Endothelial cell of umbilical vein (primary cell): Measurements from ENCODE around the gene MGLL. TPM values are rescaled to one million over a fixed set of nuclear protein-coding genes. Genes with fewer than 3 reads are reported as not detected.

Experiments
- BruUV-seq: library from RNA; stranded (reverse); fragments of 400-500 nt; replicated peaks from 2 replicates; lab custom pipeline; 2021; lab: Mats Ljungman, UMichigan
- CTCF ChIA-PET: fragments of 300-600, 350-600 bp; sonication (Branson Sonifier 250); formaldehyde crosslinking; loops from one replicate; lab custom pipeline; 2021; ENCODE audit warnings: antibody characterized with exemption, inconsistent platforms; lab: Charles Lee
- POLR2A ChIA-PET: fragments of 300-600, 350-600 bp; sonication (Branson Sonifier 250); formaldehyde crosslinking; loops from one replicate; lab custom pipeline; 2021; ENCODE audit warnings: antibody characterized with exemption, inconsistent platforms; lab: Charles Lee
- DNase-seq: peaks from one replicate; pipeline ENCODE4 v3.0.0-alpha.2; 2011; ENCODE audit warnings: low read depth, low spot score
- FAIRE-seq: peaks from 2 replicates; lab custom pipeline; 2011; peaks lifted over from hg19 to GRCh38; lab: Jason Lieb, UNC
- H2AFZ ChIP-seq: 2 replicates; pipeline ENCODE4 v1.6.0; 2012; ENCODE audit warnings: low read depth, low read length, control low read depth, inconsistent platforms
- H3K27ac ChIP-seq: 2 replicates; pipeline ENCODE4 v1.5.1; 2011; ENCODE audit warnings: low read depth, mild to moderate bottlenecking, control low read depth, low read length, moderate library complexity; ENCODE audit not compliant: insufficient read depth
- H3K27me3 ChIP-seq, 2 experiments: 2 replicates each; pipeline versions ENCODE4 v1.6.0 to v1.6.1; 2011; ENCODE audit warnings: low read length in 2 of 2, mixed read lengths in 1 of 2; ENCODE audit not compliant: control insufficient read depth in 2 of 2, insufficient read depth in 2 of 2
- H3K36me3 ChIP-seq, 2 experiments: 2 replicates in 1 of 2; 3 replicates in 1 of 2; pipeline ENCODE4 v1.5.1; 2011; ENCODE audit warnings: low read length in 2 of 2, mild to moderate bottlenecking in 1 of 2, moderate library complexity in 1 of 2; ENCODE audit not compliant: control insufficient read depth in 2 of 2, insufficient read depth in 2 of 2; ENCODE audit errors: extremely low read depth in 1 of 2
- H3K4me1 ChIP-seq: 3 replicates; pipeline ENCODE4 v1.5.1; 2011; ENCODE audit warnings: mild to moderate bottlenecking, low read length; ENCODE audit not compliant: control insufficient read depth, insufficient read depth; ENCODE audit errors: extremely low read depth
- H3K4me2 ChIP-seq: 2 replicates; pipeline ENCODE4 v1.6.1; 2011; ENCODE audit warnings: low read length, control low read depth, mixed read lengths; ENCODE audit not compliant: insufficient read depth
- H3K4me3 ChIP-seq, 3 experiments: fragments of 200-600 bp in 1 of 3; sonication (generic), shearing (Covaris generic) in 1 of 3; replicated peaks in 1 of 3; 2 replicates each; pipeline ENCODE4 v1.5.1; 2011 to 2016; ENCODE audit warnings: control low read depth in 3 of 3, low read length in 3 of 3, mild to moderate bottlenecking in 2 of 3, inconsistent platforms in 1 of 3, low read depth in 1 of 3, moderate library complexity in 1 of 3; ENCODE audit not compliant: insufficient read depth in 1 of 3
- H3K79me2 ChIP-seq: 2 replicates; pipeline ENCODE4 v1.6.0; 2012; ENCODE audit warnings: low read length, inconsistent platforms; ENCODE audit not compliant: control insufficient read depth, insufficient read depth
- H3K9ac ChIP-seq: replicated peaks from 2 replicates; pipeline ENCODE3; 2011; ENCODE audit warnings: low read length, control low read depth; ENCODE audit not compliant: insufficient read depth; ENCODE audit errors: extremely low read depth
- H3K9me1 ChIP-seq: replicated peaks from 3 replicates; pipeline ENCODE4 v1.6.0; 2011; ENCODE audit warnings: mild to moderate bottlenecking, low read length; ENCODE audit not compliant: control insufficient read depth, insufficient read depth; ENCODE audit errors: extremely low read depth
- H3K9me3 ChIP-seq: replicated peaks from 2 replicates; pipeline ENCODE4 v1.5.1; 2012; ENCODE audit warnings: low read length, inconsistent platforms; ENCODE audit not compliant: control insufficient read depth, insufficient read depth
- H4K20me1 ChIP-seq: replicated peaks from 2 replicates; pipeline ENCODE3; 2011; ENCODE audit warnings: mild to moderate bottlenecking, low read length; ENCODE audit not compliant: control insufficient read depth, insufficient read depth; ENCODE audit errors: extremely low read depth
- CTCF ChIP-seq, 2 donors: IDR thresholded peaks; 1 replicate in 1 of 2; 2 replicates in 1 of 2; pipeline ENCODE4 v1.5.1; 2011; ENCODE audit warnings: low read length in 2 of 2, mild to moderate bottlenecking in 2 of 2, moderate library complexity in 2 of 2, control low read depth in 1 of 2, inconsistent platforms in 1 of 2, low read depth in 1 of 2; ENCODE audit not compliant: insufficient read depth in 1 of 2; ENCODE audit errors: extremely low read depth in 1 of 2
- EZH2 ChIP-seq: IDR thresholded peaks from 2 replicates; pipeline ENCODE4 v1.6.1; 2012; ENCODE audit warnings: borderline replicate concordance, low read depth, mild to moderate bottlenecking, moderate library complexity, low read length, inconsistent platforms; ENCODE audit not compliant: severe bottlenecking
- FOS ChIP-seq: IDR thresholded peaks from 2 replicates; pipeline ENCODE4 v1.6.1; 2011; ENCODE audit warnings: mild to moderate bottlenecking, low read length, moderate library complexity, borderline replicate concordance; ENCODE audit not compliant: insufficient read depth
- GATA2 ChIP-seq: IDR thresholded peaks from 2 replicates; pipeline ENCODE4 v1.7.0; 2011; ENCODE audit warnings: low read depth, mild to moderate bottlenecking, moderate library complexity, mixed read lengths, low read length; ENCODE audit not compliant: insufficient read length, insufficient read depth
- JUN ChIP-seq: IDR thresholded peaks from 2 replicates; pipeline ENCODE4 v1.6.1; 2011; ENCODE audit warnings: borderline replicate concordance, low read depth; ENCODE audit not compliant: insufficient read length, insufficient read depth
- MAX ChIP-seq: IDR thresholded peaks from 2 replicates; pipeline ENCODE4 v1.6.1; 2011; ENCODE audit not compliant: insufficient read depth, insufficient read length
- MYC ChIP-seq: IDR thresholded peaks from one replicate; pipeline ENCODE4 v1.6.1; 2011; ENCODE audit warnings: mild to moderate bottlenecking, low read depth, low read length
- POLR2A ChIP-seq: IDR thresholded peaks from 2 replicates; pipeline ENCODE4 v1.6.1; 2012; ENCODE audit warnings: low read depth, mild to moderate bottlenecking, control low read depth, low read length
- POLR2AphosphoS5 ChIP-seq: IDR thresholded peaks from 2 replicates; pipeline ENCODE4 v1.6.1; 2012; ENCODE audit warnings: low read depth, mild to moderate bottlenecking, control low read depth, low read length, moderate library complexity; ENCODE audit not compliant: insufficient read depth
- dilution Hi-C: fragments of 300-500 bp; cut with MboI; formaldehyde crosslinking; loops from one replicate; pipeline ENCODE4 v1.15.0; 2019; ENCODE audit warnings: low sequenced_read_pairs; ENCODE audit not compliant: extremely low pct_ligation_motif_present
- intact Hi-C: fragments of 100-400 bp; cut with micrococcal nuclease; formaldehyde crosslinking; loops from one replicate; pipeline ENCODE4 v1.10.0; 2022
- polyA plus RNA-seq, 4 experiments: library from polyadenylated mRNA; depleted of rRNA in 3 of 4; stranded (reverse) in 3 of 4; unstranded in 1 of 4; fragments of >200 nt; gene quantifications; 2 replicates each; pipeline versions ENCODE4 v1.2.1 to v1.2.3, GENCODE V29; 2011 to 2012; ENCODE audit warnings: missing spikeins in 1 of 4
- total RNA-seq: library from RNA; stranded (reverse); gene quantifications from 2 replicates; pipeline ENCODE4 v1.2.3, GENCODE V29; 2021

The MGLL gene
- total and polyA plus RNA-seq, 2 donors (not counting 3 experiments of a cell fraction or from before 2014, with no cell fraction given), result 30.7 to 60.2 TPM

DNA sequence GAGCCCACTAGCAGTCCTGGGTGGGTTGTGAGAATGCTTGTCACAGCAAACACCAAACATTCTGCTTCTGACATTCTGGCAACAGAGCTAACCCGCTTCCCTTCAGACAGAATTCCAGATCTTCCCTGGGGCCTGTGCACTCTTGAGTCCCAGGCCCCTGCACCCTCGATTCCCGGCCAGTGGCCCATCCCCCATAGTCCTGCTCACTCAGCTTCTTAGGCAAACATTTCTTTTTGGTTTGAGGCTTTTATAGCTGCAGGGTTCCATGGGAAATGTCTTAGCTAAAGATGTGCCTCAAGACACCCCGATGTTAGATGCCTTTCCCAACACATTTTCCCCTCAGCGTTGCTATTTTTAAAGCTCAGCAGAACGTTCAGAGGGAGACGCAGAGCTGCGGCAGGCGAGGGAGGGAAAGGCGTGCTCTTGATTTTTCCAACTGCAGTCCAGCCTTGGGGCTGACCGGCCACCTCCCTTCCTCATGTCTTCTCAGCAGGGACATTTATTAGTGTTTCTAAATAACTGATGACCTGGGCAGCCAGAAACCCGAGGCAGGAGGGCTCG, 114.4 kb downstream of the MGLL start:
- no peaks in the 10 kb centered on the region for H4K20me1 ChIP-seq
- H3K9me3 ChIP-seq, result no peaks in the 10 kb centered on the region
- peaks cover 1% of the 10 kb centered on the region for H3K79me2 ChIP-seq
- no TSS peak for BruUV-seq
- H3K9me1 ChIP-seq, result no peaks in the 10 kb centered on the region
- no peak for DNase-seq
- no peak overlapping the region for H2AFZ ChIP-seq
- H3K4me1 ChIP-seq, result peaks cover 1% of the 10 kb centered on the region
- dilution Hi-C loops, result no loop called here
- no peak overlapping the region for H3K4me2 ChIP-seq
- no peak for FAIRE-seq
- H3K4me3 ChIP-seq, result no peak overlapping the region
- H3K36me3 ChIP-seq, result no peaks in the 10 kb centered on the region
- no peak overlapping the region for H3K9ac ChIP-seq
- POLR2A ChIA-PET, result no interaction called here
- intact Hi-C loops, result no loop called here
- H3K27me3 ChIP-seq, result no peaks in the 10 kb centered on the region
- TF ChIP-seq MYC, result no peak
- no peak for TF ChIP-seq POLR2A
- no peak for TF ChIP-seq MAX
- TF ChIP-seq POLR2AphosphoS5, result no peak
- no peak for TF ChIP-seq EZH2
- TF ChIP-seq JUN, result no peak
- no peak for TF ChIP-seq GATA2
- no peak for TF ChIP-seq CTCF (IDR thresholded peaks at IDR 0.05; ENCODE audit: extremely low read depth in 1 of 2, insufficient read depth in 1 of 2, low read depth in 1 of 2, low read length in 2 of 2)
- TF ChIP-seq FOS, result no peak
- CTCF ChIA-PET, result interaction anchor here (0.7 to 4.6 kb wide), 2 partner anchors 11 to 83 kb away, joined by 3 to 25 read pairs; no protein-coding TSS in a partner anchor
- H3K27ac ChIP-seq, result no peak overlapping the region
